ENCODE data around the gene FBXL7. TPM values are rescaled to one million over a fixed set of nuclear protein-coding genes. Genes with fewer than 3 reads are reported as not detected.
"Not testable (repeated sequence)": the region's sequence is repeated elsewhere in the genome, so short reads cannot be mapped to it uniquely, and the experiment has no call there.

The FBXL7 gene
- total RNA-seq, 2 donors from 2014 or later: 21.1 to 31.7 TPM

GRCh38 chr5:15864536-15865215 is 364.7 kb downstream of the FBXL7 start:
- H3K9me3 ChIP-seq: no peaks in the 10 kb centered on the region
- H3K27ac ChIP-seq: no peak overlapping the region
- H3K36me3 ChIP-seq: no peaks in the 10 kb centered on the region
- no peaks in the 10 kb centered on the region for H3K27me3 ChIP-seq (replicated peaks; ENCODE audit: insufficient read depth)
- no peak for TF ChIP-seq CTCF (IDR thresholded peaks at IDR 0.05)
- no peak for ATAC-seq (ENCODE audit: insufficient number of reproducible peaks, low FRiP score, low read depth)
- H3K4me1 ChIP-seq (ENCODE audit: control insufficient read depth in 1 of 2, low read depth in 2 of 2): no peaks in the 10 kb centered on the region
- H3K4me3 ChIP-seq: no peak overlapping the region
- DNase-seq (ENCODE audit: low spot score): no peak

GRCh38 chr5:15872259-15872658 is 372.3 kb downstream of the FBXL7 start:
- H3K27ac ChIP-seq; H3K27me3 ChIP-seq (replicated peaks; ENCODE audit: insufficient read depth); H3K4me1 ChIP-seq (ENCODE audit: control insufficient read depth in 1 of 2, low read depth in 2 of 2); H3K4me3 ChIP-seq; ATAC-seq (ENCODE audit: insufficient number of reproducible peaks, low FRiP score, low read depth); H3K36me3 ChIP-seq; H3K9me3 ChIP-seq; DNase-seq (ENCODE audit: low spot score): not testable (repeated sequence)

GRCh38 chr5:15877914-15878313 is 377.9 kb downstream of the FBXL7 start:
- TF ChIP-seq CTCF (IDR thresholded peaks at IDR 0.05): no peak
- no peaks in the 10 kb centered on the region for H3K36me3 ChIP-seq
- H3K4me1 ChIP-seq (ENCODE audit: control insufficient read depth in 1 of 2, low read depth in 2 of 2): no peaks in the 10 kb centered on the region
- DNase-seq (ENCODE audit: low spot score): no peak
- no peak overlapping the region for H3K27ac ChIP-seq
- no peak overlapping the region for H3K4me3 ChIP-seq
- no peak for ATAC-seq (ENCODE audit: insufficient number of reproducible peaks, low FRiP score, low read depth)
- no peaks in the 10 kb centered on the region for H3K9me3 ChIP-seq
- no peaks in the 10 kb centered on the region for H3K27me3 ChIP-seq (replicated peaks; ENCODE audit: insufficient read depth)

GRCh38 chr5:15880201-15880600 is 380.2 kb downstream of the FBXL7 start:
- Histone ChIP-seq H3K36me3 (no peaks in the 10 kb centered on the region), H3K4me3 (no peak overlapping the region), H3K27me3 (replicated peaks; ENCODE audit: insufficient read depth) (no peaks in the 10 kb centered on the region), H3K9me3 (no peaks in the 10 kb centered on the region), H3K27ac (no peak overlapping the region), H3K4me1 (ENCODE audit: control insufficient read depth in 1 of 2, low read depth in 2 of 2) (no peaks in the 10 kb centered on the region)
- ATAC-seq (ENCODE audit: insufficient number of reproducible peaks, low FRiP score, low read depth): no peak
- no peak for DNase-seq (ENCODE audit: low spot score)
- no peak for TF ChIP-seq CTCF (IDR thresholded peaks at IDR 0.05)

- TF ChIP-seq CTCF (IDR thresholded peaks at IDR 0.05): no peak
- no peak for ATAC-seq (ENCODE audit: insufficient number of reproducible peaks, low FRiP score, low read depth)
Measured at GRCh38 chr5:15885156-15885555, 385.2 kb downstream of the FBXL7 start.

GRCh38 chr5:15886156-15886555 is 386.2 kb downstream of the FBXL7 start:
- Histone ChIP-seq H3K4me1 (ENCODE audit: control insufficient read depth in 1 of 2, low read depth in 2 of 2) (no peaks in the 10 kb centered on the region), H3K27ac (no peak overlapping the region), H3K4me3 (no peak overlapping the region), H3K36me3 (no peaks in the 10 kb centered on the region), H3K27me3 (replicated peaks; ENCODE audit: insufficient read depth) (no peaks in the 10 kb centered on the region), H3K9me3 (no peaks in the 10 kb centered on the region)
- DNase-seq (ENCODE audit: low spot score): no peak
- TF ChIP-seq CTCF (IDR thresholded peaks at IDR 0.05): no peak
- ATAC-seq (ENCODE audit: insufficient number of reproducible peaks, low FRiP score, low read depth): no peak

More at GRCh38 chr5:15885156-15885555, 385.2 kb downstream of the FBXL7 start:
- H3K9me3 ChIP-seq: no peaks in the 10 kb centered on the region
- DNase-seq (ENCODE audit: low spot score): no peak
- H3K27me3 ChIP-seq (replicated peaks; ENCODE audit: insufficient read depth): no peaks in the 10 kb centered on the region
- H3K36me3 ChIP-seq: no peaks in the 10 kb centered on the region
- no peaks in the 10 kb centered on the region for H3K4me1 ChIP-seq (ENCODE audit: control insufficient read depth in 1 of 2, low read depth in 2 of 2)
- H3K27ac ChIP-seq: no peak overlapping the region
- no peak overlapping the region for H3K4me3 ChIP-seq

Data from thoracic aorta (tissue), 2 donors.